HG02642 (cell line): ENCODE measurements around the gene DTX3.
"Not testable (repeated sequence)": the region's sequence is repeated elsewhere in the genome, so short reads cannot be mapped to it uniquely, and the experiment has no call there.

Experiments
- ATAC-seq: cut with Tn5 transposase; IDR thresholded peaks from one replicate; pipeline ENCODE4 v1.9.1; 2021; ENCODE audit warnings: mild to moderate bottlenecking; ENCODE audit not compliant: unreplicated experiment, poor library complexity

Gene DTX3

GRCh38 chr12:57618431-57618830, 13.8 kb downstream of the DTX3 start:
- not testable (repeated sequence) for ATAC-seq

- no peak for ATAC-seq
Observed at GRCh38 chr12:57618966-57619433, 14.4 kb downstream of the DTX3 start.

- no peak for ATAC-seq
Observed at GRCh38 chr12:57619434-57620244, 15.0 kb downstream of the DTX3 start.

- ATAC-seq: no peak
Observed at GRCh38 chr12:57620245-57620935, 15.8 kb downstream of the DTX3 start.

GRCh38 chr12:57620936-57621496, 16.4 kb downstream of the DTX3 start:
- no peak for ATAC-seq

- peak; percentile 59 for ATAC-seq
Observed at GRCh38 chr12:57621497-57622292, 17.1 kb downstream of the DTX3 start.

- ATAC-seq: no peak
Observed at GRCh38 chr12:57622293-57623245, 17.9 kb downstream of the DTX3 start.

- ATAC-seq: no peak
Observed at GRCh38 chr12:57623385-57623784, 18.8 kb downstream of the DTX3 start.

GRCh38 chr12:57623811-57624390, 19.3 kb downstream of the DTX3 start:
- no peak for ATAC-seq

GRCh38 chr12:57624441-57625220, 20.0 kb downstream of the DTX3 start:
- no peak for ATAC-seq

GRCh38 chr12:57625261-57626032, 20.8 kb downstream of the DTX3 start:
- no peak for ATAC-seq

- no peak for ATAC-seq
Observed at GRCh38 chr12:57626111-57626920, 21.7 kb downstream of the DTX3 start.

- no peak for ATAC-seq
Observed at GRCh38 chr12:57626921-57627445, 22.4 kb downstream of the DTX3 start.

- ATAC-seq: no peak
Observed at GRCh38 chr12:57627501-57628279, 23.1 kb downstream of the DTX3 start.

GRCh38 chr12:57628280-57629191, 23.9 kb downstream of the DTX3 start:
- no peak for ATAC-seq
